Stomach (tissue), 4 donors: ENCODE data around the gene GMCL2.

Experiments used
- EP300 ChIP-seq: sonication (generic); formaldehyde crosslinking; IDR thresholded peaks from one replicate; pipeline ENCODE4 v1.6.1; 2017; ENCODE audit warnings: antibody characterized with exemption
- POLR2A ChIP-seq, 4 donors: fragments of 450-650 bp; IDR thresholded peaks; one replicate each; pipeline ENCODE4 v1.6.1; 2016; ENCODE audit warnings: antibody characterized with exemption in 4 of 4, control low read depth in 2 of 4, mild to moderate bottlenecking in 1 of 4, moderate library complexity in 1 of 4
- POLR2AphosphoS5 ChIP-seq, 3 donors: sonication (generic); formaldehyde crosslinking; IDR thresholded peaks; one replicate each; pipeline ENCODE4 v1.6.1; 2016; ENCODE audit warnings: antibody characterized with exemption in 3 of 3
- TF ChIP-seq, protein P1 (sequence below), 7 experiments: fragments of 450-650 bp in 4 of 7; fragments of 200-600 bp in 3 of 7; sonication (generic) in 3 of 7; IDR thresholded peaks; one replicate each; pipeline ENCODE4 v1.5.1; 2016 to 2019; ENCODE audit warnings: antibody characterized with exemption in 7 of 7, control low read depth in 2 of 7, mild to moderate bottlenecking in 1 of 7

DNA sequence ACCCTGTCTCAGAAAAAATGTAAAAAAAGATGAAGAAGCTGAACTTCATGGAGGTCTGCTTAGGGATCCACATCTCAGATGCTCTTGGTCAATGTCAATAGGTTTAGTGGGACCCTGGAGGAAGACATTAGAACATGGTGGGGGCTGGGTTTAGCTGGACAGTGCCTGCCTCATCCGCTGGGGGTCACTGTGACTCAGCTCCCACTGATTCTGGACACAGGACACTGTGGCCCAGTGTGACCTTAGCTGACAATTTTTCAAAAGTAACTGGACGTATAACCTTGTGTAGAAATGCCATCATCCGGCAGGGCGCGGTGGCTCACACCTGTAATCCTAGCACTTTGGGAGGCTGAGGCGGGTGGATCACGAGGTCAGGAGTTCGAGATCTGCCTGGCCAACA is 9.8 kb upstream of the GMCL2 start:
- TF ChIP-seq, protein P1, sequence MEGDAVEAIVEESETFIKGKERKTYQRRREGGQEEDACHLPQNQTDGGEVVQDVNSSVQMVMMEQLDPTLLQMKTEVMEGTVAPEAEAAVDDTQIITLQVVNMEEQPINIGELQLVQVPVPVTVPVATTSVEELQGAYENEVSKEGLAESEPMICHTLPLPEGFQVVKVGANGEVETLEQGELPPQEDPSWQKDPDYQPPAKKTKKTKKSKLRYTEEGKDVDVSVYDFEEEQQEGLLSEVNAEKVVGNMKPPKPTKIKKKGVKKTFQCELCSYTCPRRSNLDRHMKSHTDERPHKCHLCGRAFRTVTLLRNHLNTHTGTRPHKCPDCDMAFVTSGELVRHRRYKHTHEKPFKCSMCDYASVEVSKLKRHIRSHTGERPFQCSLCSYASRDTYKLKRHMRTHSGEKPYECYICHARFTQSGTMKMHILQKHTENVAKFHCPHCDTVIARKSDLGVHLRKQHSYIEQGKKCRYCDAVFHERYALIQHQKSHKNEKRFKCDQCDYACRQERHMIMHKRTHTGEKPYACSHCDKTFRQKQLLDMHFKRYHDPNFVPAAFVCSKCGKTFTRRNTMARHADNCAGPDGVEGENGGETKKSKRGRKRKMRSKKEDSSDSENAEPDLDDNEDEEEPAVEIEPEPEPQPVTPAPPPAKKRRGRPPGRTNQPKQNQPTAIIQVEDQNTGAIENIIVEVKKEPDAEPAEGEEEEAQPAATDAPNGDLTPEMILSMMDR (IDR thresholded peaks at IDR 0.05), result peak in 4 of 7 experiments; percentile 3 to 41 (median 12)
- TF ChIP-seq EP300, result no peak
- TF ChIP-seq POLR2AphosphoS5 (IDR thresholded peaks at IDR 0.05), result no peak
- TF ChIP-seq POLR2A (IDR thresholded peaks at IDR 0.05), result no peak
